Measurements from ENCODE around the gene ZCCHC2.
A peak's percentile ranks its signal among the peaks of the same experiment; 100 is the strongest.

The ZCCHC2 gene

DNA sequence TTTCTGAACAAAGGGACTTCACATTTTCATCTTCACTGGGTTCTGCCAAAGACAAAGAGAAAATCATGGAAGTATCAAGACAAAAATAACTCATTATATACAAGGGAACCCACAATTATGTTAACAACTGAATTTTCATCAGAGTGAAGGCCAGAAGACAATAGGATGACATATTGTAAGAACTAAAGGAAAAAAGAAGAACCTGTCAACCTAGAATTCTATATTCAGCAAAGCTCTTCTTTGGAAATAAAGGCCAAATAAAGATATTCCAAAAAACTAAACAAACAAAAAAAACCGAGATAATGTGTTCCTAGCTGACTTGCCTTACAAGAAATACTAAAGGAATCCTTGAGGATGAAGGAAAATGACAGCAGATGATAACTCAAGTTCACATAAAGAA is 10.3 kb upstream of the ZCCHC2 start:
- no peaks in the 10 kb centered on the region for H3K27me3 ChIP-seq (ENCODE audit: control insufficient read depth, insufficient read depth, low read length)
- no peaks in the 10 kb centered on the region for H3K9me3 ChIP-seq (ENCODE audit: control insufficient read depth, insufficient read depth, low read length)
- no peak overlapping the region for H3K4me3 ChIP-seq (ENCODE audit: low read depth, low read length)
- H3K36me3 ChIP-seq (ENCODE audit: control insufficient read depth, insufficient read depth, low read length) = no peaks in the 10 kb centered on the region
- no peak overlapping the region for H3K27ac ChIP-seq (ENCODE audit: low read depth, low read length)
- no peaks in the 10 kb centered on the region for H3K4me1 ChIP-seq (ENCODE audit: control insufficient read depth, insufficient read depth, low read length)
- H3K9ac ChIP-seq (ENCODE audit: low read depth, low read length) = no peak overlapping the region

DNA sequence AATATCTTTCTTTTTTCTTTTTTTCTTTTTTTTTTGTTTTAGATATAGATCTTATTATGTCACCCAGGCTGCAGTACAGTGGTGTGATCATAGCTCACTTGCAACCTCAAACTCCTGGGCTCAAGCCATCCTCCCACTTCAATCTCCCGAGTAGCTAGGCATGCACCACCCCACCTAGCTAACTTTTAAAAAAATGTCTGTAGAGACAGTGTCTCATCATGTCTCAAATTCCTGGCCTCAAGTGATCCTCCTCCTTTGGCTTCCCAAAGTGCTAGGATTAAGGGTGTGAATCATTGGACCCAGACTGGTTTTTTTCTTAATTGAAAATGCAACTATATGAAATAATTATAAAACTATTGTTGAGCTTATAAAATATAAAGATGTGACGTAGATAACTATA is 9.8 kb upstream of the ZCCHC2 start:
- Histone ChIP-seq H3K4me1 (ENCODE audit: control insufficient read depth, insufficient read depth, low read length) (no peaks in the 10 kb centered on the region), H3K9me3 (ENCODE audit: control insufficient read depth, insufficient read depth, low read length) (no peaks in the 10 kb centered on the region), H3K27ac (ENCODE audit: low read depth, low read length) (no peak overlapping the region), H3K4me3 (ENCODE audit: low read depth, low read length) (no peak overlapping the region), H3K36me3 (ENCODE audit: control insufficient read depth, insufficient read depth, low read length) (no peaks in the 10 kb centered on the region), H3K9ac (ENCODE audit: low read depth, low read length) (no peak overlapping the region), H3K27me3 (ENCODE audit: control insufficient read depth, insufficient read depth, low read length) (no peaks in the 10 kb centered on the region)

DNA sequence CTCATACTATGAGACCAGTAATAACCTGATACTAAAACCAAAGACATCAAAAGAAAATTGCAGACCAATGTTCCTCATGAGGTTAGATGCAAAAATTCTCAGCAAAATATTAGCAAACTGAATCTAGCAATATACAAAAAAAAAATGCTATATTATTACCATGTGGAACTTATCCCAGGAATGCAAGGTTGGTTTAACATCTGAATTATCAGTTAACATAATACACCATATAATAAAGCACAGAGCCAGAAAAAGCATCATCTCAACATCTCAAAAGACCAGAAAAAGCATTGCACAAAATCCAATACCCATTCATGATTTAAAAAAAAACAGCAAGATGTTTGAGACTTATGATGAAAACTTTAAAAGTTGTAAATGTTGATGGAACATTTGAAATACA is 8.3 kb upstream of the ZCCHC2 start:
- H3K4me1 ChIP-seq (ENCODE audit: control insufficient read depth, insufficient read depth, low read length) = no peaks in the 10 kb centered on the region
- no peaks in the 10 kb centered on the region for H3K9me3 ChIP-seq (ENCODE audit: control insufficient read depth, insufficient read depth, low read length)
- H3K4me3 ChIP-seq (ENCODE audit: low read depth, low read length) = no peak overlapping the region
- H3K27ac ChIP-seq (ENCODE audit: low read depth, low read length) = no peak overlapping the region
- H3K9ac ChIP-seq (ENCODE audit: low read depth, low read length) = no peak overlapping the region
- no peaks in the 10 kb centered on the region for H3K27me3 ChIP-seq (ENCODE audit: control insufficient read depth, insufficient read depth, low read length)
- H3K36me3 ChIP-seq (ENCODE audit: control insufficient read depth, insufficient read depth, low read length) = no peaks in the 10 kb centered on the region

DNA sequence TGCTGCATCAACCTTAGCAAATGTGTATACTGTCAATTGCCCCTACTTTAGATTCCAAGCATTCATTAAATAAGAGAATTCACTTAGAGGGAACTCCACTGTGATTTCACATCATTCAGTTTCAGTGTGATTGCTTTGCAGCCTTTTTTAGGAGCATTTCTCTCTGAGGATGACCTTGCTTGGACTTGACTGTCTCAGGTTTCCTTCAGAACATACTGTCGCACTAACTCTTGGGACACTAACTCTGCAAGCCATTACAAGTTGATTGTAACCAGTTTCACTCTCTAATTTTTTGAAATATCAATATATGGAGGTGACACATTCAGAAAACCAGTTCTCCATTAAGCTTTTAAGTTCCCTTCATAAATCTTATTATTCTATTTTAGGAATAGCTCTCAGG is 6.6 kb upstream of the ZCCHC2 start:
- H3K4me3 ChIP-seq (ENCODE audit: low read depth, low read length) = no peak overlapping the region
- no peaks in the 10 kb centered on the region for H3K4me1 ChIP-seq (ENCODE audit: control insufficient read depth, insufficient read depth, low read length)
- no peak overlapping the region for H3K9ac ChIP-seq (ENCODE audit: low read depth, low read length)
- H3K36me3 ChIP-seq (ENCODE audit: control insufficient read depth, insufficient read depth, low read length) = no peaks in the 10 kb centered on the region
- no peak overlapping the region for H3K27ac ChIP-seq (ENCODE audit: low read depth, low read length)
- H3K9me3 ChIP-seq (ENCODE audit: control insufficient read depth, insufficient read depth, low read length) = no peaks in the 10 kb centered on the region
- H3K27me3 ChIP-seq (ENCODE audit: control insufficient read depth, insufficient read depth, low read length) = peaks cover 16% of the 10 kb centered on the region

DNA sequence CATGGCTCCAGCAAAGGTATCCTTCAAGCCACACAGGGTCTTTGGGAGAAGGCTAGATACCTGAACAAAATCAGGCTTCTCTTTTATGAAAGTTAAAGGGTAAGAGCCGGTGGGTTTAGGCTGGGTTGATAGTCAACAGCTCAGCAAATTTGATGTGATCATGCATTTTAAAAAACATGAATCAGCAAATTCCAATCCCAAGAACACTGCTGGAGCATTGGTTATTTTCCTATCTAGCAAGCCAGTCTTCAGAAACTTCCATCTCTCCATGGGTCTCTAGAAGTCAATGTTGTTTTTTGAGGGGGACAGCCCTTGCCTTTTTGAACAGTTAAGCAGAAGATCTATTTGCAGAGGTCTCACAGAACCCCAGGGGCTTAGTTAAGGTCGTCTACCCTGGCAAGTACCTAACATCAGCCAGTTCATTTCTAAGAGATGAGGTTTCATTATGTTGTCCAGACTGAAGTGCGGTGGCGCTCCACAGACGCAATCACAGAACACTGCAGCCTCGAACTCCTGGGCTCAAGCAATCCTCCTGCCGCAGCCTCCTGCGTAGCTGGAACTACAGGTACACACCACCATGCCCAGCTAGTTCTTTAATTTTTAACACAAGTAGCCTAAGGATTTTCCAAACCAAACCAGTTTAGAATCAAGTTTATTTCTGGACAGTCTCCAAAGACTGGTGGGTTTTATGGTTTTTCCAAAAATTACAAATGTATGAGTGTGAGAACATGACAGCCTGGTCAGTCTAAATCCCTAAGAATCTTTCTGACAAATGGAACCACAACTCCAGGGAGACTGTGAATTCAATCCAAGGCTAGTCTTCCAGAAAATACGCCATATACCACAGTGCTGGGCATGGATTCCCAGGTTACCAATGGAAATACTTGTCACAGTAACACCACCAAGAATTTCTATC is 4.1 kb upstream of the ZCCHC2 start:
- Histone ChIP-seq H3K27me3 (ENCODE audit: control insufficient read depth, insufficient read depth, low read length) (peaks cover 26% of the 10 kb centered on the region), H3K4me1 (ENCODE audit: control insufficient read depth, insufficient read depth, low read length) (peaks cover 3% of the 10 kb centered on the region; the same call in 1 of the 2 replicates), H3K9me3 (ENCODE audit: control insufficient read depth, insufficient read depth, low read length) (no peaks in the 10 kb centered on the region), H3K9ac (ENCODE audit: low read depth, low read length) (no peak overlapping the region), H3K4me3 (ENCODE audit: low read depth, low read length) (no peak overlapping the region), H3K36me3 (ENCODE audit: control insufficient read depth, insufficient read depth, low read length) (no peaks in the 10 kb centered on the region), H3K27ac (ENCODE audit: low read depth, low read length) (no peak overlapping the region)

DNA sequence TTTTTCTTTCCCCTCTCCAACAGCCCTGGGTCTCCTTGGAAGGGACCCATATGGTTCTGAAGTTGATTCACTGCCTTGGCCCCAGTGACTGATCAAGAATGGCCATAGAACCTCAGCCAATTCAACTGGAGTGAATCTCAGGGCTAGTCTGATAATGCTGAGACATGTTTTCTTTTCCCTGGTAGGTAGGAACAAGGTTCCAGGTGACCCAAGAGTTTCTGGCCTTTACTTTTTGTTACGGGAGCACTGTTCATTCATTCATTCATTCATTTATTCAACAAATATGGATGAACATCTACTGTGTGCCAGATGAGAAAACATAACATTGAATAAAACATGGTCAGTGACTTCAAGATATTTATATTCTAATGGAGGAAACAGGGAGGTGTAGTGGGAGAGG is 3.1 kb upstream of the ZCCHC2 start:
- Histone ChIP-seq H3K27ac (ENCODE audit: low read depth, low read length) (no peak overlapping the region), H3K36me3 (ENCODE audit: control insufficient read depth, insufficient read depth, low read length) (no peaks in the 10 kb centered on the region), H3K9me3 (ENCODE audit: control insufficient read depth, insufficient read depth, low read length) (no peaks in the 10 kb centered on the region), H3K4me1 (ENCODE audit: control insufficient read depth, insufficient read depth, low read length) (peaks cover 4% of the 10 kb centered on the region; the same call in 1 of the 2 replicates), H3K9ac (ENCODE audit: low read depth, low read length) (no peak overlapping the region), H3K4me3 (ENCODE audit: low read depth, low read length) (no peak overlapping the region), H3K27me3 (ENCODE audit: control insufficient read depth, insufficient read depth, low read length) (peaks cover 36% of the 10 kb centered on the region)

DNA sequence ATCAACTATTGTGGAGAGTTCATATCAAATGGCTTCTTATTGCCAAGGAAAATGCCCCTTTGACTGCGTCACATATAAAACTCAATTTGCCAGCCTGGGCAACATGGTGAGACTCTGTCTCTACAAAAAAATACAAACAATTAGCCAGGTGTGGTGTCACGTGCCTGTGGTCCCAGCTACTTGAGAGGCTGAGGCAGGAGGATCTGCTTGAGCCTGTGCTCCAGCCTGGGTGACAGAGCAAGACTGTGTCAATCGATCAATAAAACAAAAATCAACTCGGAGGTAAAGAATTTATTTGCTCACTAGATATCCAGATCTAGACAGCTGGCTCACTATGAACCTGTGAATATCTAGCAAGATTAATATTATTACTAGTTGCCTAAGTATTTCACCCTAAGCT is 1.7 kb upstream of the ZCCHC2 start:
- Histone ChIP-seq H3K36me3 (ENCODE audit: control insufficient read depth, insufficient read depth, low read length) (no peaks in the 10 kb centered on the region), H3K27me3 (ENCODE audit: control insufficient read depth, insufficient read depth, low read length) (peaks cover 50% of the 10 kb centered on the region), H3K4me3 (ENCODE audit: low read depth, low read length) (no peak overlapping the region), H3K4me1 (ENCODE audit: control insufficient read depth, insufficient read depth, low read length) (peaks cover 18% of the 10 kb centered on the region), H3K9me3 (ENCODE audit: control insufficient read depth, insufficient read depth, low read length) (no peaks in the 10 kb centered on the region), H3K9ac (ENCODE audit: low read depth, low read length) (no peak overlapping the region), H3K27ac (ENCODE audit: low read depth, low read length) (no peak overlapping the region)

DNA sequence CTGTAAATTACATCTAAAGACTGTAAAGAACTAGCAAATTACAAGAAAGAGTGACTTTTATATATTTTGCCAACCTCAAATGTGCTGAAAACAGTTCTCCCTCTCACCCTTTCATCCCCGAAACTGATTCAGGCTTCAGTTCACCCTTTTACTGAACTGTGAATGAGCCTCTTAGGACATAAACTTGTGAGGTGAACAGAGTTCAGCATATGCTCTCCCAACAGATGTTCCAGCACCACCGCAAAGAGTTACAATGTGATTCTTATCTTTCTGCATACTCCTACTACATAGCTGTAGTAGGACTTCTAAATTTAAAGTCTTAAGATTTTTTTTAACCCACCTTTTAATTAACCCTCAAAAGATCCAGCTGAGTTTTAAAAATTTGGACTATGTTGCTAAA is 1.2 kb upstream of the ZCCHC2 start:
- Histone ChIP-seq H3K36me3 (ENCODE audit: control insufficient read depth, insufficient read depth, low read length) (no peaks in the 10 kb centered on the region), H3K9me3 (ENCODE audit: control insufficient read depth, insufficient read depth, low read length) (no peaks in the 10 kb centered on the region), H3K4me1 (ENCODE audit: control insufficient read depth, insufficient read depth, low read length) (peaks cover 20% of the 10 kb centered on the region), H3K4me3 (ENCODE audit: low read depth, low read length) (peak overlapping the region; percentile 80), H3K27ac (ENCODE audit: low read depth, low read length) (no peak overlapping the region), H3K27me3 (ENCODE audit: control insufficient read depth, insufficient read depth, low read length) (peaks cover 53% of the 10 kb centered on the region), H3K9ac (ENCODE audit: low read depth, low read length) (no peak overlapping the region)

DNA sequence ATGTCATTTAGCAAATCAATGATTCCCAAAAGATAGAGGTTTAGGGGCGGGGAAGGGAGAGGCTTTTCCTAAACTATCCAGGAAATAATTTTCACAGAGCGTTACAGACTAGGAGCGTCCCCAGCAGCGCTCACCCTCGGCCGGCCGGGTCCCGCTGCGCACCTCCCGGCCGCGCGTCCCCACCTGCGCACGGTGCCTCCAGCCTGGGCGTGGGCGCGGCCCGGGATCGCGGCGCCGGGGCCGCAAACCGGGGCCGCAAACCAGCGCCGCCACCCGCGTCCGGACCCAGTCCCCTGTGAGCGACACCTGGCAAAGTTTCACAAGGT is 684 bp upstream of the ZCCHC2 start:
- peaks cover 53% of the 10 kb centered on the region for H3K27me3 ChIP-seq (ENCODE audit: control insufficient read depth, insufficient read depth, low read length)
- peak overlapping the region; percentile 95 for H3K27ac ChIP-seq (ENCODE audit: low read depth, low read length)
- peaks cover 23% of the 10 kb centered on the region for H3K4me1 ChIP-seq (ENCODE audit: control insufficient read depth, insufficient read depth, low read length)
- H3K9ac ChIP-seq (ENCODE audit: low read depth, low read length) = peak overlapping the region; percentile 48; the same call in 1 of the 2 replicates
- peak overlapping the region; percentile 80 for H3K4me3 ChIP-seq (ENCODE audit: low read depth, low read length)
- no peaks in the 10 kb centered on the region for H3K36me3 ChIP-seq (ENCODE audit: control insufficient read depth, insufficient read depth, low read length)
- no peaks in the 10 kb centered on the region for H3K9me3 ChIP-seq (ENCODE audit: control insufficient read depth, insufficient read depth, low read length)

DNA sequence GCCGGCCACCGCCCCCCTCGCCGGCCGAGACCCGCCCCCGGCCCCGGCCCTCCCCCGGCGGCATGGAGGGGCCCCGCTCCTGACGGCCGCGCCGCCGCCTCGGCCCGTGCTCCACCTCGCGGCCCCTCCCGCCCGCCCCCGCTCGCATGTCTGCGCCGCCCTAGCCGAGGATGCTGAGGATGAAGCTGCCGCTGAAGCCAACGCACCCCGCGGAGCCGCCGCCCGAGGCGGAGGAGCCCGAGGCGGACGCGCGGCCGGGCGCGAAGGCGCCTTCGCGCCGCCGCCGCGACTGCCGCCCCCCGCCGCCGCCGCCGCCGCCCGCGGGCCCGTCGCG is 397 bp downstream of the ZCCHC2 start:
- peak overlapping the region; percentile 80; the same call in 1 of the 2 replicates for H3K4me3 ChIP-seq (ENCODE audit: low read depth, low read length)
- no peak overlapping the region for H3K9ac ChIP-seq (ENCODE audit: low read depth, low read length)
- peak overlapping the region; percentile 95 for H3K27ac ChIP-seq (ENCODE audit: low read depth, low read length)
- H3K36me3 ChIP-seq (ENCODE audit: control insufficient read depth, insufficient read depth, low read length) = no peaks in the 10 kb centered on the region
- peaks cover 30% of the 10 kb centered on the region for H3K4me1 ChIP-seq (ENCODE audit: control insufficient read depth, insufficient read depth, low read length)
- H3K27me3 ChIP-seq (ENCODE audit: control insufficient read depth, insufficient read depth, low read length) = peaks cover 53% of the 10 kb centered on the region
- H3K9me3 ChIP-seq (ENCODE audit: control insufficient read depth, insufficient read depth, low read length) = no peaks in the 10 kb centered on the region

DNA sequence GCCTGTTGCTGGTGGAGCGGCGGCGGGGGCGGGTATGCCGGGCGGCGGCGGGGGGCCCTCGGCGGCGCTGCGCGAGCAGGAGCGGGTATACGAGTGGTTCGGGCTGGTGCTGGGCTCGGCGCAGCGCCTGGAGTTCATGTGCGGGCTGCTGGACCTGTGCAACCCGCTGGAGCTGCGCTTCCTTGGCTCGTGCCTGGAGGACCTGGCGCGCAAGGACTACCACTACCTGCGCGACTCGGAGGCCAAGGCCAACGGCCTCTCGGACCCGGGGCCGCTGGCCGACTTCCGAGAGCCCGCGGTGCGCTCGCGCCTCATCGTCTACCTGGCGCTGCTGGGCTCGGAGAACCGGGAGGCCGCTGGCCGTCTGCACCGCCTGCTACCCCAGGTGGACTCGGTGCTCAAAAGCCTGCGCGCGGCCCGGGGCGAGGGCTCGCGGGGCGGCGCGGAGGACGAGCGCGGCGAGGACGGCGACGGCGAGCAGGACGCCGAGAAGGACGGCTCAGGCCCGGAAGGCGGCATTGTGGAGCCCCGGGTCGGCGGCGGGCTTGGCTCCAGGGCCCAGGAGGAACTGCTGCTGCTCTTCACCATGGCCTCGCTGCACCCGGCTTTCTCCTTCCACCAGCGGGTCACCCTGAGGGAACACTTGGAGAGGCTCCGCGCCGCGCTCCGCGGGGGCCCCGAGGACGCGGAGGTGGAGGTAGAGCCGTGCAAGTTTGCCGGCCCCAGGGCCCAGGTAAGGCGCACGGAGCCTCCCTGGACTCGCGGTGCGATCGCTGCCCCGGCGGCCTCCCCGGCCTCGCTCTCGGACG is 1.0 kb downstream of the ZCCHC2 start:
- H3K36me3 ChIP-seq (ENCODE audit: control insufficient read depth, insufficient read depth, low read length) = no peaks in the 10 kb centered on the region
- no peaks in the 10 kb centered on the region for H3K9me3 ChIP-seq (ENCODE audit: control insufficient read depth, insufficient read depth, low read length)
- H3K4me3 ChIP-seq (ENCODE audit: low read depth, low read length) = peak overlapping the region; percentile 84
- H3K9ac ChIP-seq (ENCODE audit: low read depth, low read length) = no peak overlapping the region
- peaks cover 53% of the 10 kb centered on the region for H3K27me3 ChIP-seq (ENCODE audit: control insufficient read depth, insufficient read depth, low read length)
- H3K4me1 ChIP-seq (ENCODE audit: control insufficient read depth, insufficient read depth, low read length) = peaks cover 30% of the 10 kb centered on the region
- peak overlapping the region; percentile 27 for H3K27ac ChIP-seq (ENCODE audit: low read depth, low read length)

Data from HUES48 (cell line).